Nephron (organoid): ENCODE data around the gene CYTH2.
A peak's percentile ranks its signal among the peaks of the same experiment; 100 is the strongest.

Experiments used
- H3K27ac Mint-ChIP-seq, 3 experiments: 2 replicates each; pipeline ENCODE4 v1.8.0; 2020; ENCODE audit warnings: mixed read lengths in 3 of 3, mild to moderate bottlenecking in 2 of 3, moderate library complexity in 1 of 3
- H3K27me3 Mint-ChIP-seq: 2 replicates; pipeline ENCODE4 v1.8.0; 2021; ENCODE audit warnings: low read depth, mild to moderate bottlenecking, moderate library complexity, mixed read lengths
- H3K36me3 Mint-ChIP-seq: 2 replicates; pipeline ENCODE4 v1.8.0; 2020; ENCODE audit warnings: low read depth, mixed read lengths
- H3K4me1 Mint-ChIP-seq: 2 replicates; pipeline ENCODE4 v1.8.0; 2020; ENCODE audit warnings: mixed read lengths
- H3K4me3 Mint-ChIP-seq, 3 experiments: 2 replicates each; pipeline ENCODE4 v1.8.0; 2020; ENCODE audit warnings: mild to moderate bottlenecking in 3 of 3, mixed read lengths in 3 of 3, moderate library complexity in 2 of 3
- H3K9me3 Mint-ChIP-seq: 2 replicates; pipeline ENCODE4 v1.8.0; 2020; ENCODE audit warnings: mixed read lengths
- TF ChIP-seq, protein P1 (sequence below), 3 experiments: fragments of 200-600 bp; sonication (generic); IDR thresholded peaks; one replicate each; pipeline ENCODE4 v1.5.0; 2021; ENCODE audit warnings: antibody characterized with exemption in 3 of 3; ENCODE audit not compliant: unreplicated experiment in 3 of 3

Gene CYTH2

GRCh38 chr19:48477698-48478338 is 8.6 kb downstream of the CYTH2 start:
- Mint-ChIP-seq H3K4me1 (peaks cover 7% of the 10 kb centered on the region), H3K27me3 (no peaks in the 10 kb centered on the region), H3K36me3 (peaks cover 58% of the 10 kb centered on the region), H3K4me3 (no peak overlapping the region), H3K27ac (no peak overlapping the region), H3K9me3 (no peaks in the 10 kb centered on the region)
- TF ChIP-seq, protein P1, sequence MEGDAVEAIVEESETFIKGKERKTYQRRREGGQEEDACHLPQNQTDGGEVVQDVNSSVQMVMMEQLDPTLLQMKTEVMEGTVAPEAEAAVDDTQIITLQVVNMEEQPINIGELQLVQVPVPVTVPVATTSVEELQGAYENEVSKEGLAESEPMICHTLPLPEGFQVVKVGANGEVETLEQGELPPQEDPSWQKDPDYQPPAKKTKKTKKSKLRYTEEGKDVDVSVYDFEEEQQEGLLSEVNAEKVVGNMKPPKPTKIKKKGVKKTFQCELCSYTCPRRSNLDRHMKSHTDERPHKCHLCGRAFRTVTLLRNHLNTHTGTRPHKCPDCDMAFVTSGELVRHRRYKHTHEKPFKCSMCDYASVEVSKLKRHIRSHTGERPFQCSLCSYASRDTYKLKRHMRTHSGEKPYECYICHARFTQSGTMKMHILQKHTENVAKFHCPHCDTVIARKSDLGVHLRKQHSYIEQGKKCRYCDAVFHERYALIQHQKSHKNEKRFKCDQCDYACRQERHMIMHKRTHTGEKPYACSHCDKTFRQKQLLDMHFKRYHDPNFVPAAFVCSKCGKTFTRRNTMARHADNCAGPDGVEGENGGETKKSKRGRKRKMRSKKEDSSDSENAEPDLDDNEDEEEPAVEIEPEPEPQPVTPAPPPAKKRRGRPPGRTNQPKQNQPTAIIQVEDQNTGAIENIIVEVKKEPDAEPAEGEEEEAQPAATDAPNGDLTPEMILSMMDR (IDR thresholded peaks at IDR 0.05; ENCODE audit: unreplicated experiment in 3 of 3) = no peak

- Mint-ChIP-seq H3K27me3 (no peaks in the 10 kb centered on the region), H3K4me3 (no peak overlapping the region), H3K27ac (peak overlapping the region in 1 of 3 experiments; percentile 81), H3K4me1 (peaks cover 7% of the 10 kb centered on the region), H3K36me3 (peaks cover 50% of the 10 kb centered on the region), H3K9me3 (no peaks in the 10 kb centered on the region)
- TF ChIP-seq, protein P1 (IDR thresholded peaks at IDR 0.05; ENCODE audit: unreplicated experiment in 3 of 3) = no peak
These were observed 9.4 kb downstream of the CYTH2 start for GRCh38 chr19:48478339-48479256.

DNA sequence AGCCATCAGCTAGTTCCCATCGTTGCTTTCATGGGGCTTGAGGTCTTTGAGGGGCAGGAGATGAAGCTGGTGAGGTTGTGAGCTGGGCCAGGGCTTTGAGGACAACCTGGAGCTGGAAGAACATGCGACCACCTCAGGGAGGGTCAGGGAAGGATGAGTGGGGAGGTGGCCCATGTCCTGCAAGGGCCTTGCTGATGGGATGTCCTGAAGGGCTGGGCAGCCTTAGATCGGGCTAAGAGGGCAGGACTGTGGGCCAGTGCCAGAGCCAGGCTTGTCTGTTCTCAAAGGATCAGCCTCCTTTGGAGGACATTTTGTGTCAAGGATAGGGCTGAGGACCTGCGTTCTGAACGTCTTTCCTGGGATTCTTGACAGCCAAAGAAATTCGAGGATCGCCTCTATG is 10.5 kb downstream of the CYTH2 start:
- TF ChIP-seq, protein P1 (IDR thresholded peaks at IDR 0.05; ENCODE audit: unreplicated experiment in 3 of 3) = no peak
- Mint-ChIP-seq H3K27ac (peak overlapping the region in 2 of 3 experiments; percentile 14 to 81), H3K36me3 (peaks cover 43% of the 10 kb centered on the region), H3K4me1 (peaks cover 7% of the 10 kb centered on the region), H3K4me3 (no peak overlapping the region), H3K27me3 (no peaks in the 10 kb centered on the region), H3K9me3 (no peaks in the 10 kb centered on the region)

GRCh38 chr19:48480183-48480557 is 11.0 kb downstream of the CYTH2 start:
- Mint-ChIP-seq H3K36me3 (peaks cover 40% of the 10 kb centered on the region), H3K9me3 (no peaks in the 10 kb centered on the region), H3K27ac (no peak overlapping the region), H3K4me3 (no peak overlapping the region), H3K27me3 (peaks cover 2% of the 10 kb centered on the region), H3K4me1 (peaks cover 7% of the 10 kb centered on the region)
- TF ChIP-seq, protein P1 (IDR thresholded peaks at IDR 0.05; ENCODE audit: unreplicated experiment in 3 of 3) = no peak

DNA sequence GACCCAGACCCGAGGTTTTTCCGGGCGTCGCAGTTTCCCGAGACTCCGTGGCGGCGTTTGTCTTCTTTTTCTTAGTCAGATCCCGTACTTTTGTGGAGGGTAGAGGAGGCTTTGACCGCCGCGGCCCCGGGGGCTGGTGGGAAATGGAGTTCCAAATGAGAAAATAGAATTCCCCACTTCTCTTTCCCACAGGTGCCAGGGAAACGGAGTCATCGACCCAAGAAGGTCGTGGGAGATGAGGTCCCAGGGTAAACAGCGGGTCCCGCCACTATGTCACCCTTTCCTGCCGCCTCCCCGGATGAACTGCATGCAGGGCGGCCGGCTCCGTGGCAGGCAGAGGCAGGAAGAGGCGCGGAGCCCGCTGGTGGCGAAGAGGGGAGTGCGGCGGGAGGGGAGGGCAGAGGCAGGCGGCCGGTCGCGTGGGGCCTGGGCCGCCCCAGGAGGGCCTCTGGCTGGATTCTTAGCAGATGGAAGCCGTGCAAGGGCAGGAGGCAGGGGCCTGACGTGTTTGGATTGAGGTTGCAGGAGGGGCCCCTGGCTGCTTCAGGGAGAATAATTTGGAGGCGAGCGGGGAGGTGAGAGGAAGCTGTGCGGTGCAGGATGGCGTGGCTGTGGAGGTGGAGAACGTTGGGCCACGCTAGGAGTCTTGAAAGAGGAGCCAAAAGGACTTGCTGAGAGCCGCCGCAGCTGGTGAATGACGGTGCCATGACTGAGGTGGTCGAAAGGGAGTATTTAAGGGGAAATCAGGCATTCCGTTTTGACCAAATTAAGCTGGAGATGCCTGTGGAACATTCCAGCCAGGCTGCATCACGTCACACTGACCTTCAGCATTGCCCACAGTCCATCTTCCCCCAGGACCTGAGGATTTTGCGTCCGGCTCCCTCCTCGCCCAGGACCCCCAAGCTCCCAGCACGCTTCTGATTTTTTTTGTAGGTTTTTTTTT is 11.7 kb downstream of the CYTH2 start:
- peaks cover 33% of the 10 kb centered on the region for H3K36me3 Mint-ChIP-seq
- no peak overlapping the region for H3K4me3 Mint-ChIP-seq
- H3K9me3 Mint-ChIP-seq = no peaks in the 10 kb centered on the region
- peak overlapping the region in 1 of 3 experiments; percentile 79 for H3K27ac Mint-ChIP-seq
- H3K27me3 Mint-ChIP-seq = peaks cover 3% of the 10 kb centered on the region
- TF ChIP-seq, protein P1 (IDR thresholded peaks at IDR 0.05; ENCODE audit: unreplicated experiment in 3 of 3) = no peak
- peaks cover 7% of the 10 kb centered on the region for H3K4me1 Mint-ChIP-seq
